HG03039 (cell line): ENCODE data around the gene GATA6.

Experiments
- ATAC-seq: cut with Tn5 transposase; IDR thresholded peaks from one replicate; pipeline ENCODE4 v1.9.1; 2021; ENCODE audit warnings: mild to moderate bottlenecking, moderate library complexity; ENCODE audit not compliant: unreplicated experiment

Gene GATA6

GRCh38 chr18:22233266-22233665 is 63.9 kb downstream of the GATA6 start:
- ATAC-seq: no peak

DNA sequence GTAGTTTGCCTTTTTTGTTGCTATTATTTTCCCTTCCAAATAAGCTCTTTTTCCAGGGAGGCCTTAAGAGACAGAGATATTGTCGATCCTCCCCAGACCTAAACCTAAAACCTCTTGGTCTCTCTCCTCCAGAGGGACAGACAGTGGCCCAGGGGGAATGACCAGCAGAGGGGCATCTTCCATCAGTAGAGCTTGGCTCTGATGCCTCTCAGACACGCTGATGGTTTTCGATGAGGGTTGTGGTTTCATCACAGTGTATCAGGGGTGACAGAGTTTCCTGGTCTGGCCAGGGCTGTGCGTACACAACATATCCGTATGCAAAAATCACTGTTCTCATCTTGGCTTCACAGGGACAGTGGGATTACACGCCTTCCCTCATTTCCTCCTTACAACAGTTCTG is 68.6 kb downstream of the GATA6 start:
- ATAC-seq: no peak

DNA sequence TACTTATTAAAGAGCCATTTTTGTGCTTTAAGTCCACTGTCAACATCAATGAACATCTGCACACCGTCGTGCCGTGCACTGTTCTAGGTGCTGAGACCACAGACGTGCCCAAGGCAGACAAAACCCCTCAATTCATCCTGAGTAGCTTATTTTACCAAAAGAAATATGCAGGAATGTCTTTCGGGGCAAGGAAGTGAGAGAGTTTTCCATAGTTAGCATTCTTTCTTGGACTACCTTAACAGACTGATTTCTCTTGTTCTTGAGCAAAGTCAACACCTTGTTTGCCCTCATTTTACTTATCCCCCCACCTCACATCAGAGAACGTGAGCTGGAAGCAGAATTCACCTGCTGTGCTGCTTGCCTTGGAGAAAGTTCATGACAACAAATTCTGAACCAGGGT is 69.3 kb downstream of the GATA6 start:
- no peak for ATAC-seq

- ATAC-seq: no peak
These were observed 72.6 kb downstream of the GATA6 start for GRCh38 chr18:22241921-22242361.

GRCh38 chr18:22243513-22243912 is 74.1 kb downstream of the GATA6 start:
- ATAC-seq: no peak

DNA sequence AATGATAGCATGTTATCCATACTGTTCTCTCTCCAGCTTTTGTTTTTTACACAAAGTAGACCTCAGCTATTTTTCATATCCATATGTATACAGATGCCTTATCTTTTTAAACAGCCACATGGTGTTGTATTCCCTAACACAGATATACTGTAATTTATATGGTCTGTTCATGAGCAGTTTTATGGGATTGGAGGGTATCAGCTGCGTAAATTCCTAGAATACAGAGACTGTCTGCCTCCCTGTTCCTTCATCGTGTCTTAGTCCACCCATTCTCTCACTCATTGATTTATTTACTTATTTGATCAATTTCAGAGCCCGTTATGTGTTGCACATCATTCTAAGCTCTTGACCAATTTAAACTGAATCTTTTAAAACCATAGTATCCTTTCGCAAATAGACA is 80.6 kb downstream of the GATA6 start:
- ATAC-seq: no peak

DNA sequence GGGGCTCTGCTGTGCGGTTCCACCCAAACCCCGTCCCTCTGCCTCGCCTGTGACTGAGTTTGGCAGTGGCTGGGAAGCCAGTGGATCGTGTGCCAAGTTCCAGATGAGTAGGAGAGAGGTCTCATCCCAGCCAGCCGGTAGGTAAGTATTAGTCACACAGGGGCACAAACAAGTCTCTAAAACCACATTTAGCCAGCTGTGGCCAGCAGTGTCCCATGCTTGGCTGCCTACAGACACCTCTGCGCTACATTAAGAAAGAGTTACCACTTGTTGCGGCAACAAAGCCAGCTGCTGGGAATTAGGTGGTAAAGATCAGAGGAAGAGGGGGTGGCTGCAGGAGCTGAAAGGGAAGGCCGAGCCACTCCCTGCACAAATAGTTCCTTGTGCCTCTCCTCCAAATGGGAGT is 81.2 kb downstream of the GATA6 start:
- ATAC-seq: no peak
